SH-SY5Y (cell line): Measurements from ENCODE around the gene CPA3.

ENCODE experiments used
- GATA2 ChIP-seq: IDR thresholded peaks from 2 replicates; pipeline ENCODE4 v1.6.1; 2011; ENCODE audit warnings: mild to moderate bottlenecking, low read depth, low read length
- GATA3 ChIP-seq: IDR thresholded peaks from 2 replicates; pipeline ENCODE4 v1.6.1; 2011; ENCODE audit warnings: low read depth, mild to moderate bottlenecking, low read length, moderate library complexity

The CPA3 gene

DNA sequence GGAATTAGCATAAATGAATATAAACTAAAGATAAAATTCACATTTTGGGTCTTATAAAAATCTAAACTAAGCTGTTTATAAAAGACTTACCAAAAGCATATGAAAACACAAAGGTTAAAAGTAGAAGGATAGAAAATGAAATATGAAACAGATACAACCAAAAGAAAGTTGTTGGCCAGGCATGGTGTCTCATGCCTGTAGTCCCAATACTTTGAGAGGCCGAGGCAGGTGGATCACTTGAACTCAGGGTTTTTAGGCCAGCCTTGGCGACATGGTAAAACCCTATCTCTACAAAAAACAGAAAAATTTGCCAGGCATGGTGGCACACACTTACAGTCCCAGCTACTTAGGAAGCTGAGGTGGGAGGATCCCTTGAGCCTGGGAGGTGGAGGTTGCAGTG is 51.0 kb downstream of the CPA3 start:
- no peak for TF ChIP-seq GATA2
- TF ChIP-seq GATA3 = no peak

DNA sequence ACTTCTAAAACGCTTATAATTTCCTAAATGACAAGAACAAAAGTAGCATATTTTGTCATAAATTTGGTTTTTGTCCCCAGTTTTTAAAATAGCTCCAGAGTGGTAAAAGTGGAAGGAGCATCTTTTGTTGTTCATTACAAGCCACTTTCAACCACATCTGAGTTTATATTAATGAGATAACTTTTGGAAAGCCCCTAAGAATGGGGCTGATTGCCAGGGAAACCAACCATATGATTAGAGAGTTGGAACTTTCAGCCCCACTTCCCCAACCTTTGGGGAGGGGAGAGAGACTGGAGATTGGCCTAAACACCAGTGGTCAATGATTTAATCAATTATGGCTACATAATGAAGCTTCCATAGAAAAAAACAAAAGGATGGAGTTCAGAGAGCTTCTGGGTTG is 57.4 kb downstream of the CPA3 start:
- TF ChIP-seq GATA2 (no peak), GATA3 (no peak)

DNA sequence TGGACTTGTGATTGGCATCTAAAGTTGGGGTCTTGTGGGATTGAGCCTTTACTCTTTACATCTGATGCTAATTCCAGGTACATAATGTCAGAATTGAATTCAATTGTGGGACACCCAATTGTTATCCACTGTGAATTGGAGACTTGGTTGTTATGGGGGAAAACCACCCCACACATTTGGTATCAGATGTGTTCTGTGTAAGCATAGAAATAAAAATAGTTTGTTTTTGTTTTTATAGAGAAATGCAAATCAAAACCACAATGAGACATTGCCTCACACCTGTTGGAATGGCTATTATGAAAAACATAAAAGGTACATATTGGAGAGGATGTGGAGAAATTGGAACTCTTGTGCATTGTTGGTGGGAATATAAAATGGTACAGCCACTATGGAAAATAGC is 58.5 kb downstream of the CPA3 start:
- TF ChIP-seq GATA3 = no peak
- no peak for TF ChIP-seq GATA2

DNA sequence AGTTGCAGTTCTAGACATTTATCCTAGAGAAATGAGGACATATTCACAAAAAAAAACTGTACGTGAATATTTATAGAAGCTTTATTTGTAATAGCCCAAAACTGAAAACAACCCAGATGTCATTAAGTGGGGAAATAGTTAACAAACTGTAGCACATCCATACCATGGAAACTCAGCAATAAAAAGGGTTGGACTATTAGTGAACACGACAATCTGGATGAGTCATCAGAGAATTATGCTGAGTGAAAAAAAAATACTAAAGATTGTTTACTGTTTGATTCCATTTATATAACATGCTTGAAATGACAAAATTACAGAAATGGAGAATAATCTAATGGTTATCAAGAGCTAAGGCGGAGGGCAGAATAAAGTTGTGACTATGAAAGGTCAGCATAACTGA is 59.5 kb downstream of the CPA3 start:
- TF ChIP-seq GATA3 (no peak), GATA2 (no peak)

DNA sequence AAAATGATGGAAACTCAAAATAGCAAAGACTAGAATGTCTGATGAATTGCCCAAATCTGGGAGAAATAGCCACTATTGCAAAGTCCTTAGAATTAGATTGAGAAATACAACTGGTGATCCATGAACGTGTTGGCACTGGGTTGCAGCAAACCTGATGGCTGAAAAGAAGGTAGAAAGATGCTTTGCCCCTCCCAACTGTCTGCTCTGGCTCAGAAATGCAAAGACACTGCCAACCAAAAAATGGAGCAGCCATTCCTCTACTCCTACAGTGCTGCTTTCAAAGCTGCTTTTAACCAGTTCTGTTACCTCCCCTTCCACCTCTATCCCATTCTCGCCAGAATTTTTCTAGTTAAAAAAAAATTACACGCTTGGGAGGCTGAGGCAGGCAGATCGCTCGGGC is 60.7 kb downstream of the CPA3 start:
- TF ChIP-seq GATA2 (no peak), GATA3 (no peak)

DNA sequence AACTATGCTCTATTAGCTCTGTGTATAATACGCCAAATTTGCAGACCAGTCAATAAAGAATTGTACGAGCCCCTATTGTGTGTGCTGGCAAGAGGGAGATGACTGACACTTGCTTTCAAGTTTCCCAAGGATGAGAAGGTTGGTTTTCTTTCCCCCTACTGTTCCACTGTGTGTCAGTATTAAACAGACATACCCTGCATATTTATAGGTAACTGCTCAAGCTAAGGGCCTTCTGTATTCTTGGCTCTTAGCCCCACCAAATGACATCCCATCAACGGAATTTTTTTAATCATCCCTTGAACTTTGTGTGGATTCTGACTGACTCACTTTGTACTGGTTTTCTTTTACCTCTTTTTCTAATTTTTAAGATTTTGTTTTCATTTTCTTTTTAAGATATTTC is 65.7 kb downstream of the CPA3 start:
- no peak for TF ChIP-seq GATA3
- no peak for TF ChIP-seq GATA2

DNA sequence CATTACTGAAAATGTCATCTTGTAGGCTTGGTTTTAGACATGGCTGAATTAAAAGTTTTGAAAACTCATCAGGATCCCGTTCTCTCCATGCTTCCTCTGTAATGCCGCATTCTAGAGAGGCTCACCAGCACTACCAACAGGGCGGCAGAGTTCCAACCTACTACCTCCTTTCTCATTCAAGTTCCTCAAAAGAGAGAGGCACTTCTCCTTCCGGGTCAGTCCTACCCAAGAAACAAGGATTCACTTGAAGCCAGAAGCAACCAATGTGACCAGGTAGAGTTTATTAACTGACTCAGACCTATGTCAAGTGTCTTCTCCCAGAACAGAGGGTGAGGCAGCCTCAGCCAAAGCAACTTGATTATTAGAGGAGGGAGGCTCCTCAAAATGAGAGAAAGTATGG is 66.5 kb downstream of the CPA3 start:
- no peak for TF ChIP-seq GATA2
- no peak for TF ChIP-seq GATA3

DNA sequence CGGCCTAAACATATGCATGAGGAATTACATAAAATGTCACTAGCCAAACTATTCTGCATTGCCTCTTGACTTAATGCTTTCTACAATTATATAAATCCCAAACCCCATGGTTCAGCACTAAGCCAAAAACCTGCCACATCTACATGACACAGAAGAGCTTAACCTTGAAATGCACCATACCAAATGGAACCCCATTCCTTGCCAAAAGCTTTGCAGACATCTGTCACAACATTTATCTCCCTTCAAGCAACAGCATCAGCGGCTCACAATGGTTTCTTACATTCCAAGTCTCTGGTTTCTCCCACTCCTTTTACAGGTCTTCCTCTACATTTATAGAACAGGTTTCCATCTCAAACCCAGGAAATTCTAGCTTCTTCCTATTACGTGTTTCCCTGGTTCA is 67.9 kb downstream of the CPA3 start:
- TF ChIP-seq GATA3 (no peak), GATA2 (no peak)

DNA sequence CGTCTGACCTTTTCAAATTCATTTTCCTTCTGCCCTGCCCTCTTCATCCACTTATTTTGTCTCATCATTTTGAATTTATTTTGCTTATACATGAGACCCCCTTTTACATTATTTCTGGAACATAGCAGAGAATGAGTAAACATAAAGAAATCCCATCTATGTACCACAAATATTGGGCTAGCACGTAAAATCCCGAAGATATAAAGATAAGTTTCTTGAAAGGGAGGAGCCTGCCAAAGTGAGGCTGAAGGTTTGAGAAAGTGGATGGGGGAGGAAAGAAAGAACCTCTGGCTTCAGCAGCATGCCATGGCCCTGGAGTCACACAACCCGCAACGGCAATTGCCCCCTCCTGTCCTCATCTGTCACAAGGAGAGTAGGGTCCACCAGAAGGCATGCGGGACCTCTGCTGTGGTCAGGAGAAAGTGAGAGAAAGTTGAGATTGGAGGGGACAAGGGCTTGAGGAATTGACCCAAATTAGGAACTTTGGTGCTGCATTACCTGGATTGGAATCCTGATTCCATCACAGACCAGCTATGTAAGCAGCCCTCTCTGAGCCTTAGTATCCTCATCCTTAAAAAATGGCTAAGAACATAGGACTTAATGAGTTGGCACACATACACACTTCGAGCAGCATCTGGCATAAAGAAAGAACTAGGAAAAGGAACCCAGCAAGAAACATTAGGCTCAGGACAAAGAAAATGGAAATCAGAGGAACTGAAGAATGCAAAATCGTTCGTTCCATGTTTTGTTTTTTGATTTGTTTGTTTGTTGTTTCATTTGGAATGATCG is 72.6 kb downstream of the CPA3 start:
- no peak for TF ChIP-seq GATA2
- no peak for TF ChIP-seq GATA3

DNA sequence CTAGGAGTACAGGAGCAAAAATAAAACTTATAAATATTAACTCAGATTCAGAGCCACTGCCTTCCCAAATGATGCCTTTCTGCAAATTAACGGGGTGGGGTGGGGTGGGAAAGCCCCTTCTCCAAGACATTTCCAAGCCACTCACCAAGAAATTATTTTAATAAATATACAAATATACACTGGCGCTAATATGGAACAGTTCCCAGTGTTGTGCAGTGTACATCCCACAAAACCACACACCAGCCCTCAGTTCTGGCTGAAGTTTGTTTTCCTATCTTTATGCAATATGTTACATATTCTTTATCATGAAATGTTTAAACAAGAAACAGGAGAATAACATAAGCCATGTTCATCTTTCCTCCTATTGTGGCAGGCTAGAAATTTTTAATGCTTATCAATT is 73.2 kb downstream of the CPA3 start:
- TF ChIP-seq GATA2 = no peak
- TF ChIP-seq GATA3 = no peak

DNA sequence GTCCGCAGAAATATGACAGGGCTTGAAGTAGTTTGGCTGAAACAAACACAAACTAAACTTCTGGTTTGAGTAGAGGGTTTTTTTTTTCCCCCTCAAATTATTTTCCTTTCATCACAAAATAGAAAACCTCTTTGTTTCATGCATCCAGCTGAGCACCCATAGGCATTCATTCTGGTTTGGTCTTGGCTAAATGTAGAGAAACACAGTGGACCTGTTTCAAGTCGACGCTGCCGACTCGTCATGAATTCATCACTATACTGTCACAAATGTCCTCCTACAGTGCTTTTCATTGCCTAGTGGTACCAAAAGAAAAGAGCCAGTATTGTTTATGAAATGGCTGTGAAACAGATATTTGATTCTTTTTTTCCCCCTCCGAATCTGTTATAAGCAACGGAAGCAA is 73.8 kb downstream of the CPA3 start:
- no peak for TF ChIP-seq GATA3

DNA sequence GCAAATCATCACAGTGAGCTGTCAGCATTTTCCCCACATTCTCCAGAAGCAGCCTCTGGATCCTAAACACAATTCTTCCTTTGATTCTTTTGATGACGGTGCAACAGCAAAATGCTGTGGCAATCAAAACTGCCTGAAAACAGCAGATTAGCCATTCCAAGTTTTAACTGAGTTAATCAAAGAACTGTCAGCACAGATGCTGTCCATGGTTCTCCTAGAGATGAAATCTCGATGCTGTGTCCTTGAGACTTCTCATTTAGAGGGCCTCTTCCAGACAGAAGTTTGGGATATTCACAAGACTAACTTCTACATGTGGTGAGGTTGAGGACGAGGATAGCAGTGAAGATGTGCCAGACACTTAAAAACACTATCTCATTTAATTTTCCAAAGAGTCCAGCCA is 75.9 kb downstream of the CPA3 start:
- TF ChIP-seq GATA2 (no peak), GATA3 (no peak)

DNA sequence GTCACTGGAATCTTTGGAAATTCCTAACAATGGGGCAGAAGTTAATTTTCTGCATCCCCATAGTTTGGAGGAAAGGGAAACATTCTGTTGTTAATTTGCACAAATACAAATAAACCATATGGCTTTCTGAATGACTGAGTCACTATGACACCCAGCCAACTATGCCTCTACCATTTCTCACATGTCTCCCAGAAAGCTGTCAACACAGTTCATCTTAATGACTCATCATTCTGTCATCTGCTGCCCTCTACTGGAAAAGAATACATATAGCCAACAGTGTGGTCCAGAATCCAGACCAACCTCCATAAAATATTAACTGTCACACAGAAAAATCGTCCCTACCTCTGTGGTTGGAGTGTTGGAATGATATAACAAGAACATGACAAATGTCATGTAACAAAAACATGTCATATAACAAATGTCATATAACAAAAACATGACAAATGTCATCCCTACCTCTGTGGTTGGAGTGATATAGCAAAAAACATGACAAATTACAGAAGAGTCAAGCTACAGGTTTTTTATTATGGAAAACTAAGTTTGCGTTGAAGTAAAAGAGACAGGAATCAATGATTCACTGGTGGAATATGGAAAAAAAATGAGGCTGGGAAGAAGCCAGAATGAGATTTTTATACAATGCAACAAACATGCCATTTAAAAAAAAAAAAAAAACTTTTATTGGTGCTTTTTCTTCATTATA is 78.6 kb downstream of the CPA3 start:
- TF ChIP-seq GATA2 = no peak
- TF ChIP-seq GATA3 = no peak

DNA sequence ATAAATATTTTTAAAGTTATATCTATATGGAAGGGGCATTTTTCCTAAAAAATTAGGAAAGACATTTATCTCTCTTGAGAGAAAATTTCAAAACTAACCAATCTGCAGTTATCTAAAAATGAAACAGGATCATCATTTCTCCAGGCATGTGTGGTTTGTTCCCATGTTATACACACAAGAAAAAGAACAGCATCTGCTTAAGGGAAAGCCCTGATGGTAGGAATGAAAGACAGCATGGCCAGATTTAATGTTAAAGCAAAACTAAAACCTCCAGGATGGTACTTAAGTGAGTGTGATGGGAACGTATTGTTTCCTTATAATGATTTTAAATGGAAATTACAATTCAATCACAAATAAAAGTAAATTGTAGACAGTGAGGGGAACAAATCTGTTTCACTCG is 80.0 kb downstream of the CPA3 start:
- no peak for TF ChIP-seq GATA2
- TF ChIP-seq GATA3 = no peak
